ENCODE data around the gene CCSER1.

CCSER1 gene

DNA sequence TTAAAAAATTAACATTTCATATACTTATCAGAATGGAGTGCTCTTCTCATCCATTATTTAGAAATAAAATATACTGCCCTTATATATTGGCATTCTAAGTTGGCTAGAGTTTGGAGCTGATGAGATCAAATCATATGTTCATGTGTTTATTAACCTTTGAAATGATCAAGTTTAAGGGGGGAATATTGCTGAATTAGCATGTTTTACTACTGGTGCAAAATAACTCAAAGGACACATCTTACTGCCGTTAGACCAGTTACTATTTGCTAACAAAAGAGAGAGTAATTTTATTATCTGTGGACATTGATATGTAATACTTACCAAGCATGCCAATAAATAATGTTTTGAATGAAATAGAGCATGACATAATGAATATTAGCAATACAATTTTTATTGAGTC lies 901.0 kb downstream of the CCSER1 start:
- TF ChIP-seq, protein P1, sequence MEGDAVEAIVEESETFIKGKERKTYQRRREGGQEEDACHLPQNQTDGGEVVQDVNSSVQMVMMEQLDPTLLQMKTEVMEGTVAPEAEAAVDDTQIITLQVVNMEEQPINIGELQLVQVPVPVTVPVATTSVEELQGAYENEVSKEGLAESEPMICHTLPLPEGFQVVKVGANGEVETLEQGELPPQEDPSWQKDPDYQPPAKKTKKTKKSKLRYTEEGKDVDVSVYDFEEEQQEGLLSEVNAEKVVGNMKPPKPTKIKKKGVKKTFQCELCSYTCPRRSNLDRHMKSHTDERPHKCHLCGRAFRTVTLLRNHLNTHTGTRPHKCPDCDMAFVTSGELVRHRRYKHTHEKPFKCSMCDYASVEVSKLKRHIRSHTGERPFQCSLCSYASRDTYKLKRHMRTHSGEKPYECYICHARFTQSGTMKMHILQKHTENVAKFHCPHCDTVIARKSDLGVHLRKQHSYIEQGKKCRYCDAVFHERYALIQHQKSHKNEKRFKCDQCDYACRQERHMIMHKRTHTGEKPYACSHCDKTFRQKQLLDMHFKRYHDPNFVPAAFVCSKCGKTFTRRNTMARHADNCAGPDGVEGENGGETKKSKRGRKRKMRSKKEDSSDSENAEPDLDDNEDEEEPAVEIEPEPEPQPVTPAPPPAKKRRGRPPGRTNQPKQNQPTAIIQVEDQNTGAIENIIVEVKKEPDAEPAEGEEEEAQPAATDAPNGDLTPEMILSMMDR (IDR thresholded peaks at IDR 0.05; ENCODE audit: extremely low read depth, missing control alignments): no peak
- no peak for DNase-seq (ENCODE audit: low spot score)

DNA sequence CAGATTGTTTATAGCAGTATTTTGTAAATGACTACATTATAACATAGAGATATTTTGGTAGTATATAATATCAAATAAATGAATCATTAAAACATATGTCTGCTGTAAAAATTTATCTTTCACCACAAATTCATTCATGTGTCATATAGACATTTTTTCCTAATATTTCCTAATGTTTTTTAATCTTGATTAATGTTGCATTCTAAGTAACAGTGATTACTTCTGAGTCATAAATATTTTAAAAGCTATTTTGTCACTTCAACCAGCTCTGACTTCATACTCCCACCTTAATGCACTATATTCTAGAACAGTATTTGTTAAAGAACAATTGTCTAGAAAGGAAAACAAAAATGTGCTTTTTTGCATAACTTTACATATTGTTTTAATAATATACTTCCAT lies 904.6 kb downstream of the CCSER1 start:
- TF ChIP-seq, protein P1 (IDR thresholded peaks at IDR 0.05; ENCODE audit: extremely low read depth, missing control alignments): no peak

DNA sequence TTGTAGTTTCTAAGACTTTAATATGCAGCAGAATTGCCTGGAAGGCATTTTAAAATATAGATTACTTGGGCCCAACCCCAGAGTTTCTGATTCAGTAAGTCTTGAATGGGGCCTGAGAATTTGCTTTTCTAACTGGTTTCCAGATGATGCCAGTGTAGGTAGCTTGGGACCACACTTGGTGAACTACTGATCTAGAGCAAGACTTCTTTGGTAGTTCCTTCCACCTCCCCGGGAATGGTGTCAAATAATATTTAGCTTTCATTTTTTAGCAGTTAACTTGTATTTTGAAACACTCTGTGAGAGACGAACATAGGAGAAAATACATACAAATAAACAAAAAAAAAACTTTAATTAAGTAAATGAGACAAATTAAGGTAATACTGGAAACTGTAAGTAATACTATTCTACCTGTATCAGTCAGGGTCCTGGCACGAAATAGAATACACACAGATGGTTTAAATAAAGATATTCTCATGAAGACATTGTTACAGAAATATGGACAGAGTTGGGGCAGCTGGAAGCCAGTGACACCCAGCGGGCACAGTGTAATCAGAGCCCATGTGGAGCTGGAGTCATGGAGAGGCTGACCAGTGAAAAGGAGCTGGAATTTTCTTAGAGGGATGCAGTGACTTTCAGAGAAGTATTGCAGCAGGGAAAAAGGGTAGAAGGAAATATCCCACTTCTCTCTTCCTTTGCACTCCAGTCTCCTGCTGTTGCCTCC lies 905.7 kb downstream of the CCSER1 start:
- TF ChIP-seq, protein P1 (IDR thresholded peaks at IDR 0.05; ENCODE audit: extremely low read depth, missing control alignments): no peak
- no peak for DNase-seq (ENCODE audit: low spot score)

More for the DNA sequence above, 904.6 kb downstream of the CCSER1 start:
- DNase-seq (ENCODE audit: low spot score): no peak

DNA sequence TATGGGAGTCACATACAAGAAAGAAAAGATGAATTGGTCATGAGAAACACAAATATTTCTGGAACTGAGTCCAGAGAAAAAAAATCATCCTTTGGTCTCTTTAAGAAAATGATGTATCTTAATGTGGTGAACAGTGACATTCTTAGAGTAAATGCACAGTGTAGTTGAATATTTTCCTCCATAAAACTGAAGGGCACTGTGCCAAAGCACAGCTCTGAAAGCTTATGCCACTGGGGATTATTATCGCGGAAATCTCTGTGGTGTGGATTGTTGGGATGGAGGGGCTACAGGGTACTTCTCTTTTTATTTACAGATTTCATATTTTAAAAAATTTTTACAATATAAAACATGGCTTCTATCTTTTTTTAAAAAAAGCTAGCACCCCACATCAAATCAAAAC lies 908.1 kb downstream of the CCSER1 start:
- no peak for DNase-seq (ENCODE audit: low spot score)
- TF ChIP-seq, protein P1 (IDR thresholded peaks at IDR 0.05; ENCODE audit: extremely low read depth, missing control alignments): no peak

DNA sequence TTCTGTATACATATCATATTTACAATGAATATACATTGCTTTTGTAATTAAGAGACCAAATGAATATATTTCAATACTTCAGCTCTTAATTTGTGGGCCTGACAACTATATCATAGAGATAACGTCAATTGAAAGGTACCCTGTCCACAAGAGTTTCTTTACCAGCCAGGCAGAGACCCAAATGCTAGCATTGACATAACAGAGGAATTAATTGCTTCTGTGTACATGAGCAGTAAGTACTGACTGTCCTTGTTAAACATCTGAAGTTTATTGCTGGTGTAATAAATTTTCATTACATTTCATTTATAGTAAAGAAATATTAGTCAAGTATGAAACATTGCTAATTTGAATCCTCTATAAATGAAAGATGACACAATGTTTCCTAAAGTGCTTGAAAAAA lies 910.8 kb downstream of the CCSER1 start:
- no peak for DNase-seq (ENCODE audit: low spot score)
- TF ChIP-seq, protein P1 (IDR thresholded peaks at IDR 0.05; ENCODE audit: extremely low read depth, missing control alignments): no peak

DNA sequence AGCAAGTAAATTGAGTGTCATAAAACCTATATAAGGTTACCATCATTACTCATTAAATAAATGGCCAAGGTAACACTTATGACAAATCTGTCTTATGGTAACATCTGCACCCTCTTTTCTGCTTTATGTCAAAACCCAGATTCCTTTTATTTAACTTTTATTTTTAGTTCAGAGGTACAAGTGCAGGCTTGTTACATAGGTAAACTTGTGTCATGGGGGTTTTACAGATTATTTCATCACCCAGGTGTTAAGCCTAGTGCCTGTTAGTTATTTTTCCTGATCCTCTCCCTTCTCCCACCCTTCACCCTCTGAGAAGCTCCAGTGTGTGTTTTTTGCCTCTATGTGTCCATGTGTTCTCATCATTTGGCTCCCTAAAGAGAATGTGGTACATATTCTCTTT lies 930.7 kb downstream of the CCSER1 start:
- TF ChIP-seq, protein P1 (IDR thresholded peaks at IDR 0.05; ENCODE audit: extremely low read depth, missing control alignments): no peak
- no peak for DNase-seq (ENCODE audit: low spot score)

DNA sequence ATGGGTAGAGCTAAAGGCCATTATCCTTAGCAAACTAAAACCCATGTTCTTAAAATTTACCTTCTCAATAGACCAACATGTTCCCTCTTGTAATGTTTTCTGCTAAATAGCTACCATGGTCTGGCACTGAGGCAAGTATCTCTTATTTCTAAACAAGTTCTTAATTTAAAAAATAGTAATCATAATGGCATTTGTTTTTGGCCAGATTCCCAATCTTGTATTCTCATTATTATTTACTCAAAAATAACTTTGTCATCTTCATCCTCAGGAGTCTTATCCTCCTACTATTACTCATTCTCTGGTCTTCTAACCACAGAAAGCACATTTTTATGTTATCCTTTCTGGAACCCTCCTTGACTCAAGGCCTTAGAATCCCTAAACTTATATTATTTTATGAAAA lies 931.2 kb downstream of the CCSER1 start:
- TF ChIP-seq, protein P1 (IDR thresholded peaks at IDR 0.05; ENCODE audit: extremely low read depth, missing control alignments): no peak
- DNase-seq (ENCODE audit: low spot score): no peak
